Trophoblast cell (in vitro differentiated cells and primary cell): ENCODE results near the gene TTC28.
A peak's percentile ranks its signal among the peaks of the same experiment; 100 is the strongest.

Experiments used
- DNase-seq, 2 donors: peaks; one replicate each; pipeline ENCODE4 v3.0.0-alpha.2; 2016
- H2AFZ ChIP-seq: 2 replicates; pipeline ENCODE4 v1.6.1; 2013; ENCODE audit warnings: low read length, moderate library complexity, mild to moderate bottlenecking; ENCODE audit not compliant: insufficient read depth, poor library complexity
- H2AK5ac ChIP-seq: 2 replicates; pipeline ENCODE4 v1.6.1; 2013; ENCODE audit warnings: mild to moderate bottlenecking, low read length
- H2BK120ac ChIP-seq: 2 replicates; pipeline ENCODE4 v1.6.1; 2013; ENCODE audit warnings: low read length, mild to moderate bottlenecking, moderate library complexity; ENCODE audit not compliant: insufficient read depth, poor library complexity
- H2BK12ac ChIP-seq: 2 replicates; pipeline ENCODE4 v1.6.1; 2013; ENCODE audit warnings: mild to moderate bottlenecking, low read length, moderate library complexity
- H2BK5ac ChIP-seq: 2 replicates; pipeline ENCODE4 v1.6.1; 2013; ENCODE audit warnings: low read length, low read depth, moderate library complexity, mild to moderate bottlenecking; ENCODE audit not compliant: poor library complexity
- H3K14ac ChIP-seq: 2 replicates; pipeline ENCODE4 v1.6.1; 2013; ENCODE audit warnings: mild to moderate bottlenecking, low read length
- H3K18ac ChIP-seq: 2 replicates; pipeline ENCODE4 v1.6.1; 2013; ENCODE audit warnings: mild to moderate bottlenecking, low read length
- H3K23ac ChIP-seq: 2 replicates; pipeline ENCODE4 v1.6.1; 2013; ENCODE audit warnings: low read length
- H3K27ac ChIP-seq: 2 replicates; pipeline ENCODE4 v1.5.1; 2013; ENCODE audit warnings: low read depth, mild to moderate bottlenecking, inconsistent platforms, low read length, moderate library complexity
- H3K27me3 ChIP-seq: 2 replicates; pipeline ENCODE4 v1.6.1; 2013; ENCODE audit warnings: inconsistent platforms, mild to moderate bottlenecking, low read length, moderate library complexity; ENCODE audit not compliant: insufficient read depth
- H3K36me3 ChIP-seq, 2 experiments: 1 replicate in 1 of 2; 2 replicates in 1 of 2; pipeline ENCODE4 v1.6.1; 2013; ENCODE audit warnings: low read length in 2 of 2, mild to moderate bottlenecking in 2 of 2, moderate library complexity in 1 of 2; ENCODE audit not compliant: insufficient read depth in 2 of 2, control insufficient read depth in 1 of 2
- H3K4ac ChIP-seq: 2 replicates; pipeline ENCODE4 v1.6.1; 2013; ENCODE audit warnings: low read depth, mild to moderate bottlenecking, low read length, moderate library complexity
- H3K4me1 ChIP-seq, 2 experiments: 1 replicate in 1 of 2; 2 replicates in 1 of 2; pipeline ENCODE4 v1.6.1; 2013; ENCODE audit warnings: low read length in 2 of 2, mild to moderate bottlenecking in 2 of 2, moderate library complexity in 1 of 2; ENCODE audit not compliant: insufficient read depth in 2 of 2, control insufficient read depth in 1 of 2
- H3K4me2 ChIP-seq: 2 replicates; pipeline ENCODE4 v1.6.1; 2013; ENCODE audit warnings: inconsistent platforms, mild to moderate bottlenecking, low read length, moderate library complexity
- H3K4me3 ChIP-seq: 2 replicates; pipeline ENCODE4 v1.5.1; 2013; ENCODE audit warnings: mild to moderate bottlenecking, low read depth, low read length, inconsistent platforms
- H3K79me1 ChIP-seq: one replicate; pipeline ENCODE4 v1.6.1; 2013; ENCODE audit warnings: low read length
- H3K79me2 ChIP-seq: 2 replicates; pipeline ENCODE4 v1.6.1; 2013; ENCODE audit warnings: low read length, mild to moderate bottlenecking; ENCODE audit not compliant: control insufficient read depth, insufficient read depth, poor library complexity
- H3K9ac ChIP-seq: 2 replicates; pipeline ENCODE4 v1.6.1; 2013; ENCODE audit warnings: mild to moderate bottlenecking, low read length
- H3K9me3 ChIP-seq: 2 replicates; pipeline ENCODE4 v1.6.1; 2013; ENCODE audit warnings: low read depth, mild to moderate bottlenecking, control low read depth, inconsistent platforms, low read length; ENCODE audit not compliant: insufficient read depth
- H4K12ac ChIP-seq: 2 replicates; pipeline ENCODE4 v1.6.1; 2013; ENCODE audit warnings: low read depth, mild to moderate bottlenecking, low read length, moderate library complexity
- H4K8ac ChIP-seq: 2 replicates; pipeline ENCODE4 v1.6.1; 2013; ENCODE audit warnings: low read depth, mild to moderate bottlenecking, low read length, moderate library complexity
- H4K91ac ChIP-seq: one replicate; pipeline ENCODE4 v1.6.1; 2013; ENCODE audit warnings: low read depth, mild to moderate bottlenecking, low read length, moderate library complexity
- WGBS: extraction: QIAGEN DNeasy Blood & Tissue Kit; methylation state at CpG from one replicate; pipeline ENCODE4 v1.1.7; 2013; ENCODE audit warnings: missing lambda C conversion rate; ENCODE audit not compliant: insufficient read length, insufficient coverage; ENCODE audit errors: extremely low coverage; 5-methylcytosine and 5-hydroxymethylcytosine counted together

Gene TTC28

GRCh38 chr22:28247667-28248363 lies 431.8 kb downstream of the TTC28 start:
- Histone ChIP-seq H3K79me1 (peaks cover 4% of the 10 kb centered on the region), H3K23ac (no peak overlapping the region), H3K79me2 (no peaks in the 10 kb centered on the region), H2BK12ac (peak overlapping the region; percentile 78), H3K36me3 (no peaks in the 10 kb centered on the region), H3K4me3 (no peak overlapping the region), H4K8ac (no peak overlapping the region), H2BK120ac (no peak overlapping the region), H3K27me3 (no peaks in the 10 kb centered on the region), H3K4me2 (no peak overlapping the region), H3K14ac (no peak overlapping the region), H2AK5ac (peak overlapping the region; percentile 35), H4K91ac (no peak overlapping the region), H2AFZ (no peak overlapping the region), H3K4ac (no peak overlapping the region), H3K9me3 (no peaks in the 10 kb centered on the region), H3K18ac (no peak overlapping the region), H3K4me1 (peaks cover 6 to 14% of the 10 kb centered on the region in 2 experiments), H3K27ac (no peak overlapping the region), H4K12ac (no peak overlapping the region), H3K9ac (no peak overlapping the region), H2BK5ac (no peak overlapping the region)
- DNase-seq = no peak

GRCh38 chr22:28247136-28247535 lies 432.5 kb downstream of the TTC28 start:
- WGBS = no CpG with 5 or more reads among the region's 5 CpGs
- Histone ChIP-seq H2BK120ac (peak overlapping the region; percentile 43), H4K12ac (no peak overlapping the region), H3K23ac (no peak overlapping the region), H2BK5ac (no peak overlapping the region), H3K27me3 (no peaks in the 10 kb centered on the region), H3K4ac (no peak overlapping the region), H3K4me2 (no peak overlapping the region), H2AK5ac (no peak overlapping the region), H2BK12ac (peak overlapping the region; percentile 42), H4K8ac (no peak overlapping the region), H3K4me3 (no peak overlapping the region), H3K9ac (no peak overlapping the region), H3K14ac (no peak overlapping the region), H3K79me2 (no peaks in the 10 kb centered on the region), H3K9me3 (no peaks in the 10 kb centered on the region), H4K91ac (peak overlapping the region; percentile 7), H3K27ac (no peak overlapping the region), H3K18ac (no peak overlapping the region), H3K4me1 (peaks cover 6 to 14% of the 10 kb centered on the region in 2 experiments), H3K79me1 (peaks cover 4% of the 10 kb centered on the region), H3K36me3 (no peaks in the 10 kb centered on the region), H2AFZ (no peak overlapping the region)
- no peak for DNase-seq

- H2AK5ac ChIP-seq = no peak overlapping the region
- H4K8ac ChIP-seq = no peak overlapping the region
- no CpG with 5 or more reads among the region's 2 CpGs for WGBS
- no peak overlapping the region for H3K4me2 ChIP-seq
- H3K14ac ChIP-seq = no peak overlapping the region
- no peak overlapping the region for H3K27ac ChIP-seq
- H3K18ac ChIP-seq = no peak overlapping the region
- no peak for DNase-seq
- no peak overlapping the region for H3K4me3 ChIP-seq
- H2AFZ ChIP-seq = no peak overlapping the region
- peaks cover 4% of the 10 kb centered on the region for H3K79me1 ChIP-seq
- no peak overlapping the region for H2BK120ac ChIP-seq
- H2BK5ac ChIP-seq = no peak overlapping the region
- no peaks in the 10 kb centered on the region for H3K36me3 ChIP-seq
- no peaks in the 10 kb centered on the region for H3K79me2 ChIP-seq
- H3K4me1 ChIP-seq = peaks cover 6 to 14% of the 10 kb centered on the region in 2 experiments
- no peak overlapping the region for H2BK12ac ChIP-seq
- no peak overlapping the region for H4K91ac ChIP-seq
- no peak overlapping the region for H3K23ac ChIP-seq
- no peaks in the 10 kb centered on the region for H3K27me3 ChIP-seq
- no peak overlapping the region for H4K12ac ChIP-seq
- H3K9me3 ChIP-seq = no peaks in the 10 kb centered on the region
- no peak overlapping the region for H3K9ac ChIP-seq
- H3K4ac ChIP-seq = no peak overlapping the region
Measured at GRCh38 chr22:28246397-28246796, 433.2 kb downstream of the TTC28 start.

GRCh38 chr22:28245579-28246224 lies 433.9 kb downstream of the TTC28 start:
- Histone ChIP-seq H3K14ac (no peak overlapping the region), H3K27me3 (no peaks in the 10 kb centered on the region), H4K12ac (no peak overlapping the region), H2BK5ac (no peak overlapping the region), H3K9ac (no peak overlapping the region), H3K4me3 (no peak overlapping the region), H3K9me3 (no peaks in the 10 kb centered on the region), H3K4me1 (peaks cover 6 to 14% of the 10 kb centered on the region in 2 experiments), H3K27ac (no peak overlapping the region), H3K18ac (no peak overlapping the region), H3K4me2 (no peak overlapping the region), H2AFZ (no peak overlapping the region), H2BK120ac (no peak overlapping the region), H3K79me1 (peaks cover 4% of the 10 kb centered on the region), H3K4ac (no peak overlapping the region), H4K8ac (no peak overlapping the region), H3K79me2 (no peaks in the 10 kb centered on the region), H2BK12ac (no peak overlapping the region), H3K23ac (no peak overlapping the region), H2AK5ac (no peak overlapping the region), H4K91ac (no peak overlapping the region), H3K36me3 (no peaks in the 10 kb centered on the region)
- WGBS = no CpG with 5 or more reads among the region's 5 CpGs
- DNase-seq = no peak
